Ovary (tissue), 3 donors: ENCODE data around the gene OR11L1.

Source experiments
- POLR2A ChIP-seq: fragments of 450-650 bp; IDR thresholded peaks from one replicate; pipeline ENCODE4 v1.6.1; 2017; ENCODE audit warnings: antibody characterized with exemption, mild to moderate bottlenecking, moderate library complexity
- TF ChIP-seq, protein P1 (sequence below), 3 donors: fragments of 450-650 bp in 2 of 3; fragments of 200-600 bp in 1 of 3; IDR thresholded peaks; one replicate each; pipeline versions ENCODE4 v1.5.1 to v1.8.0; 2016 to 2022; ENCODE audit warnings: antibody characterized with exemption in 3 of 3, mild to moderate bottlenecking in 1 of 3
- donor health status: DM: no; HTN: no; CAD: no.

DNA sequence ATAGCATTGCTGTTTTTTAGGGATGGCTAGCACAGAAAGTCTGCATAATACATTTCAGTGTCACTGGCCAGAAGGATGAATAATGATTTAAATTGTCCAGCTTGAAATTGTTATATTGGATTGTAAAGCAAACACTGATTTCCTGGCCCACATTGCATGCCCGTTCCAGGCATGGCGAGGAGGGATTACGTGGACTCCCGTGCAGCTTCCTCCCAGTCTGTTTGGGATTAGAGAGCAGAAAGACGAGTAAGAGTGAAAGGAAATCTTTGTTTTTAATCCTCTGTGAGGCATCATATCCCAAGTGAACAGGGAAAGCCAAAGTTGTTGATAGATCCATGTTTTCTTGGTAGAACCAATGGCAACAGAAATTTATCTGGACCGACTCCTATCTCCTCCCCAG is 23.7 kb upstream of the OR11L1 start:
- TF ChIP-seq, protein P1, sequence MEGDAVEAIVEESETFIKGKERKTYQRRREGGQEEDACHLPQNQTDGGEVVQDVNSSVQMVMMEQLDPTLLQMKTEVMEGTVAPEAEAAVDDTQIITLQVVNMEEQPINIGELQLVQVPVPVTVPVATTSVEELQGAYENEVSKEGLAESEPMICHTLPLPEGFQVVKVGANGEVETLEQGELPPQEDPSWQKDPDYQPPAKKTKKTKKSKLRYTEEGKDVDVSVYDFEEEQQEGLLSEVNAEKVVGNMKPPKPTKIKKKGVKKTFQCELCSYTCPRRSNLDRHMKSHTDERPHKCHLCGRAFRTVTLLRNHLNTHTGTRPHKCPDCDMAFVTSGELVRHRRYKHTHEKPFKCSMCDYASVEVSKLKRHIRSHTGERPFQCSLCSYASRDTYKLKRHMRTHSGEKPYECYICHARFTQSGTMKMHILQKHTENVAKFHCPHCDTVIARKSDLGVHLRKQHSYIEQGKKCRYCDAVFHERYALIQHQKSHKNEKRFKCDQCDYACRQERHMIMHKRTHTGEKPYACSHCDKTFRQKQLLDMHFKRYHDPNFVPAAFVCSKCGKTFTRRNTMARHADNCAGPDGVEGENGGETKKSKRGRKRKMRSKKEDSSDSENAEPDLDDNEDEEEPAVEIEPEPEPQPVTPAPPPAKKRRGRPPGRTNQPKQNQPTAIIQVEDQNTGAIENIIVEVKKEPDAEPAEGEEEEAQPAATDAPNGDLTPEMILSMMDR (IDR thresholded peaks at IDR 0.05), result no peak
- no peak for TF ChIP-seq POLR2A
